Right lobe of liver (tissue), 6 donors: ENCODE data around the gene TRABD. TPM values are rescaled to one million over a fixed set of nuclear protein-coding genes. Genes with fewer than 3 reads are reported as not detected.
"Not testable (repeated sequence)": the region's sequence is repeated elsewhere in the genome, so short reads cannot be mapped to it uniquely, and the experiment has no call there.

Source experiments
- ATAC-seq, 4 donors: fragments of 200-7000 bp; cut with Tn5 transposase; one replicate each; pipeline ENCODE4 v1.9.1; 2020; ENCODE audit warnings: mild to moderate bottlenecking in 4 of 4, moderate library complexity in 4 of 4
- DNase-seq, 3 donors: peaks; one replicate each; pipeline ENCODE4 v3.0.0-alpha.2; 2020
- H3K27ac ChIP-seq, 3 donors: fragments of 200-600 bp; one replicate each; pipeline ENCODE4 v1.8.0; 2022
- H3K27me3 ChIP-seq, 2 donors: fragments of 200-600 bp; one replicate each; pipeline ENCODE4 v1.8.0; 2022
- H3K36me3 ChIP-seq, 4 donors: fragments of 200-600 bp; sonication (generic) in 1 of 4; one replicate each; pipeline versions ENCODE4 v1.5.1 to v1.8.0; 2017 to 2022; ENCODE audit warnings: control low read depth in 1 of 4
- H3K4me1 ChIP-seq, 4 donors: fragments of 200-600 bp; sonication (generic) in 1 of 4; one replicate each; pipeline versions ENCODE4 v1.5.1 to v1.8.0; 2017 to 2022; ENCODE audit warnings: control low read depth in 1 of 4
- H3K4me3 ChIP-seq, 3 donors: fragments of 200-600 bp; one replicate each; pipeline ENCODE4 v1.8.0; 2022
- H3K9me3 ChIP-seq, 4 donors: fragments of 200-600 bp; sonication (generic) in 1 of 4; one replicate each; pipeline versions ENCODE4 v1.5.1 to v1.8.0; 2017 to 2022; ENCODE audit warnings: control low read depth in 1 of 4
- POLR2A ChIP-seq: fragments of 450-650 bp; IDR thresholded peaks from one replicate; pipeline ENCODE4 v1.6.1; 2017; ENCODE audit warnings: antibody characterized with exemption, mild to moderate bottlenecking
- WGBS: methylation state at CpG from one replicate; pipeline ENCODE4 v1.1.6; 2018; ENCODE audit warnings: low coverage, low lambda C conversion rate; ENCODE audit not compliant: insufficient coverage; ENCODE audit errors: missing lambda C conversion rate; 5-methylcytosine and 5-hydroxymethylcytosine counted together
- intact Hi-C, 2 donors: fragments of 100-400 bp; cut with DNase I; formaldehyde crosslinking; loops; one replicate each; pipeline versions ENCODE4 v1.11.2 to v1.14.1; 2022
- long read RNA-seq: library from polyadenylated mRNA; unstranded; transcript quantifications from one replicate; pipeline ENCODE4 v2.0.0, GENCODE V29; 2019
- total RNA-seq, 6 experiments: library from RNA; depleted of rRNA in 2 of 6; stranded (reverse); fragments of >200 nt in 2 of 6; fragmentation: NEBNext Ultra II Directional in 3 of 6; extraction: Animal tissue kit (Norgen Biotek cat#: 25700) in 3 of 6; gene quantifications; one replicate each; pipeline versions ENCODE4 v1.1.0 to v1.2.4, GENCODE V29; 2016 to 2023
- TF ChIP-seq, protein P1 (sequence below), 4 donors: fragments of 200-600 bp in 3 of 4; fragments of 450-650 bp in 1 of 4; IDR thresholded peaks; one replicate each; pipeline versions ENCODE4 v1.5.1 to v1.8.0; 2016 to 2022; ENCODE audit warnings: antibody characterized with exemption in 4 of 4, mild to moderate bottlenecking in 2 of 4
- donor health status: DM: no; HTN: yes; CAD: no.
- donor health status: DM: no; HTN: no; CAD: no.
- donor health status: DM: no; HTN: no; CAD: no.
- donor health status: DM: no; HTN: yes; CAD: no.
- donor health status: DM: no; HTN: yes; CAD: no.

The TRABD gene, protein sequence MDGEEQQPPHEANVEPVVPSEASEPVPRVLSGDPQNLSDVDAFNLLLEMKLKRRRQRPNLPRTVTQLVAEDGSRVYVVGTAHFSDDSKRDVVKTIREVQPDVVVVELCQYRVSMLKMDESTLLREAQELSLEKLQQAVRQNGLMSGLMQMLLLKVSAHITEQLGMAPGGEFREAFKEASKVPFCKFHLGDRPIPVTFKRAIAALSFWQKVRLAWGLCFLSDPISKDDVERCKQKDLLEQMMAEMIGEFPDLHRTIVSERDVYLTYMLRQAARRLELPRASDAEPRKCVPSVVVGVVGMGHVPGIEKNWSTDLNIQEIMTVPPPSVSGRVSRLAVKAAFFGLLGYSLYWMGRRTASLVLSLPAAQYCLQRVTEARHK
- total RNA-seq, result 10 to 100 TPM; 18.9 to 30.2 (median 22.8) TPM
- long read RNA-seq, partial matches to known transcripts, result 0 of 10 reads
- long read RNA-seq, other reads (novel, unspliced or antisense), result 3 of 10 reads

DNA sequence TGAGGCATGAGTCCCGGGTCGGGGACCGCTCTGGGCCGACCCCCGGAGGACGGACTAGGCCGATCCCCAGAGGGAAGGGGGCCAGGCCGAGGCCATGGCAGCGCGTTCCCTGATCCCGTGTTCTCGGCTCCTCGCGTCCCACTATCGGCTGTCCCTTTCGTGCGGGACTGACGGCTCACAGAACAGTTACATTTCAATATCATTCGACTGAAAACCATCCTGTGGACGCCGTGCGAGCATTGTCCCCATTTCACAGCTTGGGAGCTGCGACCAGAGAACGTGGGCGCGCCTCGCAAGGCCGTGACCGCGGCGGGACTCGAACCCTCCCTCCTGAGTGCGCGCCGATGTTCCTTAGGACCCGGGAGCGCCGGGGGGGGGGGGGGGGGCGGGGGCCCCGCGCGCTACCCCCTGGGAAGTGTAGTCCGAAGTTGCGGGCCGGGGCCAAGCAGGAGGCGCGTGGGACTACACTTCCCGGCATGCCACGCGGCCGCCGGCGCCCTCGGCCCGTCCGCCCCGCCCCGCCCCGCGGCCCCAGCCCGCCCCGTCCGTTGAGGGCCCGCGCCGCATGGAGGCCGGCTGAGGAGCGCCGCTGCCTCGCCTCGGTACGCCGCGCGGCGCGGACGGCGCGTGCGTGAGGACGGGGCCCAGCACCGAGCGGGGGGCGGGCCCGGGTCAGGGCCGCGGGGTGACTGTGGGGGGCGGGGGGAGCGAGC lies at the start of gene TRABD:
Gene TRABD (plus strand): TSS at position 539 of the 713 bp plus-strand sequence. CDS start 7,148 bp downstream, outside the sequence.
- no peaks in the 10 kb centered on the region for H3K36me3 ChIP-seq
- peak; percentile 92 to 94 (median 93) for DNase-seq
- no peaks in the 10 kb centered on the region for H3K9me3 ChIP-seq
- intact Hi-C loops, result no loop called here
- peaks cover 0 to 41% (median 11%) of the 10 kb centered on the region in 4 donors for H3K4me1 ChIP-seq
- no peak for TF ChIP-seq POLR2A
- TF ChIP-seq, protein P1, sequence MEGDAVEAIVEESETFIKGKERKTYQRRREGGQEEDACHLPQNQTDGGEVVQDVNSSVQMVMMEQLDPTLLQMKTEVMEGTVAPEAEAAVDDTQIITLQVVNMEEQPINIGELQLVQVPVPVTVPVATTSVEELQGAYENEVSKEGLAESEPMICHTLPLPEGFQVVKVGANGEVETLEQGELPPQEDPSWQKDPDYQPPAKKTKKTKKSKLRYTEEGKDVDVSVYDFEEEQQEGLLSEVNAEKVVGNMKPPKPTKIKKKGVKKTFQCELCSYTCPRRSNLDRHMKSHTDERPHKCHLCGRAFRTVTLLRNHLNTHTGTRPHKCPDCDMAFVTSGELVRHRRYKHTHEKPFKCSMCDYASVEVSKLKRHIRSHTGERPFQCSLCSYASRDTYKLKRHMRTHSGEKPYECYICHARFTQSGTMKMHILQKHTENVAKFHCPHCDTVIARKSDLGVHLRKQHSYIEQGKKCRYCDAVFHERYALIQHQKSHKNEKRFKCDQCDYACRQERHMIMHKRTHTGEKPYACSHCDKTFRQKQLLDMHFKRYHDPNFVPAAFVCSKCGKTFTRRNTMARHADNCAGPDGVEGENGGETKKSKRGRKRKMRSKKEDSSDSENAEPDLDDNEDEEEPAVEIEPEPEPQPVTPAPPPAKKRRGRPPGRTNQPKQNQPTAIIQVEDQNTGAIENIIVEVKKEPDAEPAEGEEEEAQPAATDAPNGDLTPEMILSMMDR (IDR thresholded peaks at IDR 0.05), result no peak
- H3K27ac ChIP-seq, result peak within 1 kb of the TSS; percentile 31 to 68 (median 60)
- ATAC-seq, result peak; percentile 80 to 88 (median 82)
- H3K4me3 ChIP-seq, result peak within 1 kb of the TSS; percentile 59 to 67 (median 62)
- H3K27me3 ChIP-seq, result no peaks in the 10 kb centered on the region
- WGBS, result 0% methylated on average over 11 of the region's 90 CpGs

DNA sequence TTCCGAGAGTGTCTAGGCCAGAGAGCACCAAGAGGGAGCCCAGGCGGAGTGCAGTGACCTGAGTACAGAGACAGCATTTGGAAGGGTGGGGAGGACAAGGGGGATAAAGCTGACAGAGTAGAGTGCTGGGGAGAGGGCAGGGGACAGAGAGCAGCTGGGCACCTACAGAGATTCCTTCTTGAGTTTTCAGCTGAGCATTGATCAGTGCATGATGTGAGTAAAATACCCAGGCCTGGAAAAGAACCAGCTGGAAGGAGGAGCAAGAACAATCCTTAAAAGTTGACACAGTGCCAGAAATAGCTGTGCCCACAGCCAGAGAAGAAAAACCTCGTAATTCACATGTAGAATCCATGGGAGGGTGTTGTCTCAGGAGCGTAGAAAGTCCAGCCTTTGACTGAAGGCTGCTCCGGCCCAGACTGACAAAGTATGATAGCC lies 49.1 kb upstream of the TRABD start:
- DNase-seq (no peak), ATAC-seq (peak; percentile 16 to 27 (median 22))
- no peaks in the 10 kb centered on the region for H3K36me3 ChIP-seq
- no peak overlapping the region for H3K4me3 ChIP-seq
- peaks cover 0 to 15% (median 7%) of the 10 kb centered on the region in 4 donors for H3K4me1 ChIP-seq
- intact Hi-C loops, result no loop called here
- TF ChIP-seq, protein P1 (IDR thresholded peaks at IDR 0.05), result no peak
- no peak for TF ChIP-seq POLR2A
- H3K27me3 ChIP-seq, result no peaks in the 10 kb centered on the region
- WGBS, result 60% methylated on average over 5 of the region's 5 CpGs
- H3K9me3 ChIP-seq, result no peaks in the 10 kb centered on the region
- no peak overlapping the region for H3K27ac ChIP-seq

DNA sequence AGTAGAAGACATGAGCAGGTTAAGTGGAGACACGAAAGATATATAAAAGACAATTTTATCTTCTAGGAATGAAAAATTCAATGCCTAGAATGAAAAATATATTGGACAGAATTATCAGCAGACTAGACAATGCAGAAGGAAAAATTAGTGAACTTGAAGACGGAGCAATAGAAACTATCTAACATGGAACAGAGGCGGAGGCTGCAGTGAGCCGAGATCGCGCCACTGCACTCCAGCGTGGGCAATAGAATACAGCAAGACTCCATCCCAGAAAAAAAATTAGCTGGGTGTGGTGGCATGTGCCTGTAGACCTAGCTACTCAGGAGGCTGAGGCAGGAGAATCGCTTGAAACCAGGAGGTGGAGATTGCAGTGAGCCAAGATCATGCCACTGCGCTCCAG lies 48.4 kb upstream of the TRABD start:
- H3K36me3 ChIP-seq, H3K27me3 ChIP-seq, intact Hi-C loops, ATAC-seq, H3K9me3 ChIP-seq, DNase-seq, H3K27ac ChIP-seq, H3K4me3 ChIP-seq: not testable (repeated sequence)
- H3K4me1 ChIP-seq, result peaks cover 0 to 22% (median 11%) of the 10 kb centered on the region in 4 donors
- 96% methylated on average over 9 of the region's 9 CpGs for WGBS

DNA sequence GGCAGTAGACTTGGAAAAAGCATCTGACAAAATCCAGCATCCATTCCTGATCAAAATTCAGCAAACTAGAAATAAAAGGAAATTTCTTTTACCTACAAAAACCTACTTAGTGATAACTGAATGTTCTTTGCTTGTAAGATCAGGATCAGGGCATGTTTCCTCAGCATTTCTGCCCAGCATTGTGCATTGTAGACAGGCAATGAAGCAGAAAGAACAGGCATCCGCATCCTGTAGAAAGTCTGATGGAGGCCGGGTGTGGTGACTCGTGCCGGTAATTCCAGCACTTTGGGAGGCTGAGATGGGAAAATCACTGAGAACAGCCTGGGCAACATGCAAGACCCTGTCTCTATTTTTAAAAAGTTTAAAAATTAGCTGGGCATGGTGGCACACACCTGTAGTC lies 47.7 kb upstream of the TRABD start:
- whole genome bisulfite sequencing, result 93% methylated on average over 3 of the region's 4 CpGs
- Histone ChIP-seq H3K27me3 (no peaks in the 10 kb centered on the region), H3K27ac (no peak overlapping the region), H3K9me3 (no peaks in the 10 kb centered on the region), H3K4me3 (no peak overlapping the region), H3K4me1 (peaks cover 0 to 24% (median 11%) of the 10 kb centered on the region in 4 donors), H3K36me3 (no peaks in the 10 kb centered on the region)
- TF ChIP-seq, protein P1 (IDR thresholded peaks at IDR 0.05), result no peak
- TF ChIP-seq POLR2A, result no peak
- ATAC-seq (no peak), DNase-seq (no peak)
- intact Hi-C loops, result no loop called here
